Stomach (tissue), 4 donors: ENCODE results near the gene EED.

Experiments used
- CTCF ChIP-seq, 7 experiments: fragments of 450-650 bp in 4 of 7; fragments of 200-600 bp in 3 of 7; sonication (generic) in 3 of 7; IDR thresholded peaks; one replicate each; pipeline ENCODE4 v1.5.1; 2016 to 2019; ENCODE audit warnings: antibody characterized with exemption in 7 of 7, control low read depth in 2 of 7, mild to moderate bottlenecking in 1 of 7
- POLR2A ChIP-seq, 4 donors: fragments of 450-650 bp; IDR thresholded peaks; one replicate each; pipeline ENCODE4 v1.6.1; 2016; ENCODE audit warnings: antibody characterized with exemption in 4 of 4, control low read depth in 2 of 4, mild to moderate bottlenecking in 1 of 4, moderate library complexity in 1 of 4
- POLR2AphosphoS5 ChIP-seq, 3 donors: sonication (generic); formaldehyde crosslinking; IDR thresholded peaks; one replicate each; pipeline ENCODE4 v1.6.1; 2016; ENCODE audit warnings: antibody characterized with exemption in 3 of 3

DNA sequence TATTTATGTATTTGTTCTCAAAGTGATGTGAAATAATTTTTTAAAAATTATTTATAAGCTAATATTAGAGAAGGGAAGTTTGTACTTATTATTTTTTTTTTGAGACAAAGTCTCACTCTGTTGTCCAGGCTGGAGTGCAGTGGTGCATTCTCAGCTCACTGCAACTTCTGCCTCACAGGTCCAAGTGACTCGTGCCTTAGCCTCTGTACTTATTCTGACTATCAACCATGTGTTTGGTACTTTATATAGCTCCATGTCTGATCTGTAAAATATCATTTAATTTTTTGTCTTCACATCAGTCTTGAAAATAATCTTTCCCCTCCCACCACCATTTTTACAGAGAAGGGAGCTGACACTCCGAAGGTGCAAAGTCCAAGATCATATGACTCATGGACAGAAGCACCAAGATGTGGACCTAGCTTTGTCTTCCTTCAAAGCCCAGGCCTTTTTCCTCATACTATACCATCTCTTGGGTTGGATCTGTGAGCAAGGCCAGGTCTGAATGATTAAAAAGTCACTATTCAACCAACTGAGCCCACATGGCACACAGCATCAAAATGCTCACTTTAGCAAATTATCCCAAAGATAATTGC is 32.4 kb upstream of the EED start:
- no peak for TF ChIP-seq POLR2A (IDR thresholded peaks at IDR 0.05)
- no peak for TF ChIP-seq POLR2AphosphoS5 (IDR thresholded peaks at IDR 0.05)
- TF ChIP-seq CTCF (IDR thresholded peaks at IDR 0.05), result no peak
